GM23338 (cell line): ENCODE data around the gene AGAP1.

ENCODE experiments used
- CREB1 ChIP-seq: fragments of 250-450 bp; sonication (Bioruptor Pico); IDR thresholded peaks from 2 replicates; pipeline ENCODE4 v1.5.0; 2020; ENCODE audit warnings: low read depth, mild to moderate bottlenecking, moderate library complexity
- CTCF ChIP-seq, 2 experiments: fragments of 200-600 bp in 1 of 2; sonication (generic) in 1 of 2; conservative IDR thresholded peaks; 2 replicates each; pipeline versions ENCODE4 v1.5.1 to v1.6.1; 2016 to 2017; ENCODE audit warnings: antibody characterized with exemption in 2 of 2, low read depth in 2 of 2, mild to moderate bottlenecking in 2 of 2, moderate library complexity in 1 of 2
- EZH2 ChIP-seq: fragments of 200-600 bp; sonication (generic); IDR thresholded peaks from one replicate; pipeline ENCODE4 v1.8.0; 2017; ENCODE audit warnings: antibody characterized with exemption, mild to moderate bottlenecking, low read depth; ENCODE audit not compliant: unreplicated experiment

DNA sequence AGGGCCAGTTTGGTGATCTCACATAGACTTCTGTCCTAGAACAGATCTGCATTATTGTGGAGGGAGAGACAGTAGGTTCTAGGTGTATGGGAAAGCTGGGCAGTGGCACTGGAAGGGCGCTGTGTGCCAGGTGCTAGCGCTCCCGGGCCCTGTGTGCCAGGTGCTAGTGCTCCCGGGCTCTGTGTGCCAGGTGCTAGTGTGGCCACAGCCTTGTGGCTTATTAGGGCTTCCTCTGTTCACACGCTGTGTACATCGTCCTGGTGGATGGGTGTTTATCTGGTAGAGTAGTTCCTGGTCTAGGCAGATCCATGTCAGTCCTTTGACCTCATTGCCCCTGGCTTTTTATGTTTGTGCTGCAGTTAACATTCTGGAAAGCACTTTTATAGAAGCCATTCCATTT is 263.4 kb downstream of the AGAP1 start:
- TF ChIP-seq CTCF (conservative IDR thresholded peaks at IDR 0.05; ENCODE audit: low read depth in 2 of 2), result no peak
- no peak for TF ChIP-seq CREB1 (CRISPR knock-in tag)
- no peak for TF ChIP-seq EZH2
